Astrocyte of the cerebellum (primary cell): Measurements from ENCODE around the gene CMTM3.
A peak's percentile ranks its signal among the peaks of the same experiment; 100 is the strongest.

Experiments
- DNase-seq: peaks from one replicate; pipeline ENCODE4 v3.0.0-alpha.2; 2011; ENCODE audit warnings: low read depth
- H3K4me3 ChIP-seq: 2 replicates; pipeline ENCODE4 v1.5.1; 2011; ENCODE audit warnings: mild to moderate bottlenecking, low read depth, low read length, moderate library complexity
- in situ Hi-C: cut with HindIII; loops from 2 replicates; pipeline ENCODE4 v1.10.0; 2017; ENCODE audit warnings: low sequenced_read_pairs
- TF ChIP-seq, protein P1 (sequence below): IDR thresholded peaks from 2 replicates; pipeline ENCODE4 v1.5.1; 2012; ENCODE audit warnings: low read length, low read depth, moderate library complexity, mild to moderate bottlenecking; ENCODE audit errors: missing control alignments

Gene CMTM3

GRCh38 chr16:66617728-66618127 lies 13.2 kb downstream of the CMTM3 start:
- no peak for DNase-seq
- TF ChIP-seq, protein P1, sequence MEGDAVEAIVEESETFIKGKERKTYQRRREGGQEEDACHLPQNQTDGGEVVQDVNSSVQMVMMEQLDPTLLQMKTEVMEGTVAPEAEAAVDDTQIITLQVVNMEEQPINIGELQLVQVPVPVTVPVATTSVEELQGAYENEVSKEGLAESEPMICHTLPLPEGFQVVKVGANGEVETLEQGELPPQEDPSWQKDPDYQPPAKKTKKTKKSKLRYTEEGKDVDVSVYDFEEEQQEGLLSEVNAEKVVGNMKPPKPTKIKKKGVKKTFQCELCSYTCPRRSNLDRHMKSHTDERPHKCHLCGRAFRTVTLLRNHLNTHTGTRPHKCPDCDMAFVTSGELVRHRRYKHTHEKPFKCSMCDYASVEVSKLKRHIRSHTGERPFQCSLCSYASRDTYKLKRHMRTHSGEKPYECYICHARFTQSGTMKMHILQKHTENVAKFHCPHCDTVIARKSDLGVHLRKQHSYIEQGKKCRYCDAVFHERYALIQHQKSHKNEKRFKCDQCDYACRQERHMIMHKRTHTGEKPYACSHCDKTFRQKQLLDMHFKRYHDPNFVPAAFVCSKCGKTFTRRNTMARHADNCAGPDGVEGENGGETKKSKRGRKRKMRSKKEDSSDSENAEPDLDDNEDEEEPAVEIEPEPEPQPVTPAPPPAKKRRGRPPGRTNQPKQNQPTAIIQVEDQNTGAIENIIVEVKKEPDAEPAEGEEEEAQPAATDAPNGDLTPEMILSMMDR = no peak
- no peak overlapping the region for H3K4me3 ChIP-seq
- in situ Hi-C loops = no loop called here

- DNase-seq = peak; percentile 97
- in situ Hi-C loops = no loop called here
- H3K4me3 ChIP-seq = no peak overlapping the region
- TF ChIP-seq, protein P1 = no peak
These were observed 14.3 kb downstream of the CMTM3 start for GRCh38 chr16:66618588-66619375.

DNA sequence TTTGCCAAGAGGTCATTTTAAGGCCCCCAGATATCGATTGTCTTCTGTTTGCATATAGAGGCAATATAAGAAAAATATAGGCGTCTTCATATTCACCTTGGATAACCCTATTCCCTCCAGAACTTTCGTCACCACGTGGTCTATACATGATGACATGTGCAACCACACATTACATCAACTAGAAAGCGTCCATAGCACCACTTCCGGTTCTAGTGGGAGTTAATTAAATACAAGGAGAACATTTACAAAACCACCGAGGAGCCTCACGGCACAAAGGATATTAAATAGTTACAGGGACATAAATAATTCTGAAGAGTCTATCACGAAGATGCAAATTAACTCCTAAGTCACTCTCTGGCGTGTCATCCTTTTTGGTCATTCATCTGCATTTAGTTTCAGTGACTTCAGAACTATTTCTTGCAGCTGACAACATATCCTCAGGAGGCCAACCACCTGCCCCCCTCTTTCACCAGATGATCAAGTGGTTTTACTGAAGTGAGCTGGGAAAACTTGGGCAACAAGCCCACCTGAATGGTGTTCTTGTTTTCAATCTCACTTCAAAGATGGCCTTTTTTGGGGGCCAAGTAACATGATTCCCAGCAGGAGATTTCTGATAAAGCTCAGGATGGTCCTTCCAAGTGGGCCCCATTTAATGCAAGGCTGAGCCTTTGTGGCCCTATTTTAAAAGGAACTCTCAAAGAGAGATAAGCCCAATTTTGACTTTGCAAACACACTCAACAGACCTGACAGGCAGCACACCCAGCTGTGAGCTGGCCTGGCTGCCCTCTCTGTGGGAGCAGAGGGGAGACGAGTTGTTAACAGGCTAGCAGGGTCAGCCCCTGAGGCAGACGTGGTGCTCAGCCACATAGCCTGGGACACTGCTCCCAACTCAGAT lies 15.3 kb downstream of the CMTM3 start:
- no peak overlapping the region for H3K4me3 ChIP-seq
- DNase-seq = peak; percentile 77
- TF ChIP-seq, protein P1 = no peak
- in situ Hi-C loops = loop anchor here (5.0 kb wide), 1 partner anchor 43 kb away; no protein-coding TSS in a partner anchor

GRCh38 chr16:66620429-66620795 lies 15.9 kb downstream of the CMTM3 start:
- in situ Hi-C loops = loop anchor here (5.0 kb wide), 1 partner anchor 42 kb away; no protein-coding TSS in a partner anchor

DNA sequence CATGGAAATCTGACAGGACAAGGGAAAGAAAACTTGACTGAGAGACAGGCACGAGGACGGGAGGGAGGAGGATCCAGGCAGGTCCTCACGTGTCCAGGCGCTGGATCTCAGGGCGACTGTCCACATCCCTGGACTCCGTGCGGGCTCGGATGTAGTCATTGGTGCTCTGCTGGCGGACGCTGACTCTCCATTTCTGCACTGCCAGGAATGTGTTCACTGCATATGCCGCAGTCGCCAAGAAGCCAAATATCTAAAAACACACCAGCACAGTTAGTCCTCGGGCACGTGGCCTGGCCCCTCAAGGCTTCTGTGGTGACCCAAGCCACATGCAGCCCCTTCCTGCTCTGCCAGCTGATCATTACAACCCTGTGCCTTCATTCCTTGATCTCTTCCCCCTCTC lies 17.5 kb downstream of the CMTM3 start:
- no peak for DNase-seq
- in situ Hi-C loops = loop anchor here (5.0 kb wide), 1 partner anchor 40 kb away; no protein-coding TSS in a partner anchor
- no peak overlapping the region for H3K4me3 ChIP-seq
- TF ChIP-seq, protein P1 = no peak

More at GRCh38 chr16:66620429-66620795, 15.9 kb downstream of the CMTM3 start:
- TF ChIP-seq, protein P1 = no peak
- no peak for DNase-seq
- H3K4me3 ChIP-seq = no peak overlapping the region

GRCh38 chr16:66622863-66623262 lies 18.4 kb downstream of the CMTM3 start:
- no peak overlapping the region for H3K4me3 ChIP-seq
- DNase-seq = no peak
- in situ Hi-C loops = loop anchor here (5.0 kb wide), 1 partner anchor 39 kb away; no protein-coding TSS in a partner anchor
- TF ChIP-seq, protein P1 = no peak
